Kidney capillary endothelial cell (primary cell): Measurements from ENCODE around the gene RIMS4.

Experiments
- DNase-seq: peaks from one replicate; pipeline ENCODE4 v3.0.0-alpha.2; 2018; ENCODE audit warnings: low spot score

The RIMS4 gene

GRCh38 chr20:44810391-44811149 is at the start of gene RIMS4:
RIMS4 (minus strand) TSS chr20:44810546; CDS start chr20:44810271, 275 bp downstream.
- DNase-seq, result no peak

GRCh38 chr20:44858606-44859360 is 48.4 kb upstream of the RIMS4 start:
- no peak for DNase-seq

GRCh38 chr20:44856856-44857448 is 46.6 kb upstream of the RIMS4 start:
- DNase-seq, result no peak

GRCh38 chr20:44856442-44856841 is 46.1 kb upstream of the RIMS4 start:
- no peak for DNase-seq

GRCh38 chr20:44851545-44851944 is 41.2 kb upstream of the RIMS4 start:
- DNase-seq, result no peak

- DNase-seq, result no peak
Observed at GRCh38 chr20:44850837-44851236, 40.5 kb upstream of the RIMS4 start.

- DNase-seq, result no peak
Observed at GRCh38 chr20:44850272-44850671, 39.9 kb upstream of the RIMS4 start.

GRCh38 chr20:44849703-44850102 is 39.4 kb upstream of the RIMS4 start:
- DNase-seq, result no peak

GRCh38 chr20:44848254-44849015 is 38.1 kb upstream of the RIMS4 start:
- DNase-seq, result no peak

- DNase-seq, result no peak
Observed at GRCh38 chr20:44843876-44844275, 33.5 kb upstream of the RIMS4 start.

- DNase-seq, result no peak
Observed at GRCh38 chr20:44841955-44842354, 31.6 kb upstream of the RIMS4 start.

- no peak for DNase-seq
Observed at GRCh38 chr20:44840826-44841225, 30.5 kb upstream of the RIMS4 start.

- DNase-seq, result no peak
Observed at GRCh38 chr20:44839481-44839880, 29.1 kb upstream of the RIMS4 start.

GRCh38 chr20:44838521-44838920 is 28.2 kb upstream of the RIMS4 start:
- no peak for DNase-seq

- no peak for DNase-seq
Observed at GRCh38 chr20:44837946-44838345, 27.6 kb upstream of the RIMS4 start.

GRCh38 chr20:44836601-44837120 is 26.3 kb upstream of the RIMS4 start:
- DNase-seq, result no peak

GRCh38 chr20:44835661-44836221 is 25.4 kb upstream of the RIMS4 start:
- no peak for DNase-seq

- DNase-seq, result no peak
Observed at GRCh38 chr20:44835116-44835515, 24.8 kb upstream of the RIMS4 start.

GRCh38 chr20:44834693-44835092 is 24.3 kb upstream of the RIMS4 start:
- no peak for DNase-seq

GRCh38 chr20:44833437-44833836 is 23.1 kb upstream of the RIMS4 start:
- no peak for DNase-seq

- DNase-seq, result no peak
Observed at GRCh38 chr20:44832724-44833123, 22.4 kb upstream of the RIMS4 start.

- no peak for DNase-seq
Observed at GRCh38 chr20:44830995-44831394, 20.6 kb upstream of the RIMS4 start.
